Liver (tissue), 3 donors: Measurements from ENCODE around the gene SLC6A17.

ENCODE experiments used
- EGR1 ChIP-seq, 2 donors: IDR thresholded peaks; 2 replicates each; pipeline ENCODE4 v1.6.1; 2016 to 2018; ENCODE audit warnings: antibody characterized with exemption in 2 of 2, low read depth in 2 of 2
- GABPA ChIP-seq, 2 donors: IDR thresholded peaks in 1 of 2; conservative IDR thresholded peaks in 1 of 2; 2 replicates each; pipeline ENCODE4 v1.6.1; 2016; ENCODE audit warnings: antibody characterized with exemption in 2 of 2, mild to moderate bottlenecking in 1 of 2, moderate library complexity in 1 of 2
- JUND ChIP-seq, 2 donors: IDR thresholded peaks; 2 replicates each; pipeline ENCODE4 v1.6.1; 2016; ENCODE audit warnings: antibody characterized with exemption in 2 of 2
- NR2F2 ChIP-seq: IDR thresholded peaks from 2 replicates; pipeline ENCODE4 v1.6.1; 2016; ENCODE audit warnings: antibody characterized with exemption
- SP1 ChIP-seq: IDR thresholded peaks from 2 replicates; pipeline ENCODE4 v1.6.1; 2018; ENCODE audit warnings: antibody characterized with exemption, mild to moderate bottlenecking
- TAF1 ChIP-seq: conservative IDR thresholded peaks from 2 replicates; pipeline ENCODE4 v1.6.1; 2016; ENCODE audit warnings: antibody characterized with exemption, mild to moderate bottlenecking
- YY1 ChIP-seq: IDR thresholded peaks from 2 replicates; pipeline ENCODE4 v1.6.1; 2016; ENCODE audit warnings: antibody characterized with exemption, mild to moderate bottlenecking
- TF ChIP-seq, protein P1 (sequence below): fragments of 150-350 bp; IDR thresholded peaks from 2 replicates; pipeline ENCODE4 v1.5.1; 2017; ENCODE audit warnings: improper control_type of control experiment, low read depth, low read length; ENCODE audit not compliant: missing input control
- TF ChIP-seq, protein P2 (sequence below): IDR thresholded peaks from 2 replicates; pipeline ENCODE4 v1.6.1; 2016; ENCODE audit warnings: antibody characterized with exemption, mild to moderate bottlenecking
- TF ChIP-seq, protein P3 (sequence below): IDR thresholded peaks from 2 replicates; pipeline ENCODE4 v1.6.1; 2016; ENCODE audit warnings: antibody characterized with exemption
- donor health status: healthy.
- donor health status: healthy.

DNA sequence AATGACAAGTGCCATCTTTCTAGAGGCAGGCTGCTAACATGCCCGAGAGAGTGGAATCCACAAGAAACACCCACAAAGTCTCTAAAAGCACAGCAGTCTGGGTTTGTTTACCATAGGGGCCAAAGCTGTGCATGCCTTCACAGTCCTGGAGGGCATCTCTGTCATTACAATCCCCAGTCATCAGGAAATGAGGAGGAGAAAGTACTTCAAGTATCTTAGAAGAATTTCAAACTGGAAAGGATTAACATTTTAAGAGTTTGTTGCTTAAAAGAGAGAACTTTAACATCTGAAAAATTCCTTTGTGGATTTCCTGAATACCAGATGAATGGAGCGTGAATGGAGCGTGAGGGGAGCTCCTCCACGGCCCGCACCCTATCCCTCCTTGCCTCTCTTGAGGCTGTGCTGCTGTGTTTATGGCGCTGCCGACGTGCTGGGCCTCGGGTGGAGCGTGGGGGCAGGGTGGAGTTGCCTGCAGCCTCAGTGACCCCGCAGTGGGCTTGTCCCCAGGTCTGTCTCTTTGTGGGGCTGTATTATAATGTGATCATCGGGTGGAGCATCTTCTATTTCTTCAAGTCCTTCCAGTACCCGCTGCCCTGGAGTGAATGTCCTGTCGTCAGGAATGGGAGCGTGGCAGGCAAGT is 23.3 kb downstream of the SLC6A17 start:
- TF ChIP-seq SP1, result no peak
- TF ChIP-seq, protein P1, sequence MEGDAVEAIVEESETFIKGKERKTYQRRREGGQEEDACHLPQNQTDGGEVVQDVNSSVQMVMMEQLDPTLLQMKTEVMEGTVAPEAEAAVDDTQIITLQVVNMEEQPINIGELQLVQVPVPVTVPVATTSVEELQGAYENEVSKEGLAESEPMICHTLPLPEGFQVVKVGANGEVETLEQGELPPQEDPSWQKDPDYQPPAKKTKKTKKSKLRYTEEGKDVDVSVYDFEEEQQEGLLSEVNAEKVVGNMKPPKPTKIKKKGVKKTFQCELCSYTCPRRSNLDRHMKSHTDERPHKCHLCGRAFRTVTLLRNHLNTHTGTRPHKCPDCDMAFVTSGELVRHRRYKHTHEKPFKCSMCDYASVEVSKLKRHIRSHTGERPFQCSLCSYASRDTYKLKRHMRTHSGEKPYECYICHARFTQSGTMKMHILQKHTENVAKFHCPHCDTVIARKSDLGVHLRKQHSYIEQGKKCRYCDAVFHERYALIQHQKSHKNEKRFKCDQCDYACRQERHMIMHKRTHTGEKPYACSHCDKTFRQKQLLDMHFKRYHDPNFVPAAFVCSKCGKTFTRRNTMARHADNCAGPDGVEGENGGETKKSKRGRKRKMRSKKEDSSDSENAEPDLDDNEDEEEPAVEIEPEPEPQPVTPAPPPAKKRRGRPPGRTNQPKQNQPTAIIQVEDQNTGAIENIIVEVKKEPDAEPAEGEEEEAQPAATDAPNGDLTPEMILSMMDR, result no peak
- TF ChIP-seq YY1, result no peak
- TF ChIP-seq TAF1, result no peak
- TF ChIP-seq EGR1 (IDR thresholded peaks at IDR 0.05; ENCODE audit: low read depth in 2 of 2), result no peak
- no peak for TF ChIP-seq GABPA (IDR thresholded peaks at IDR 0.05 in 1 of 2, conservative IDR thresholded peaks at IDR 0.05 in 1 of 2)
- TF ChIP-seq, protein P2, sequence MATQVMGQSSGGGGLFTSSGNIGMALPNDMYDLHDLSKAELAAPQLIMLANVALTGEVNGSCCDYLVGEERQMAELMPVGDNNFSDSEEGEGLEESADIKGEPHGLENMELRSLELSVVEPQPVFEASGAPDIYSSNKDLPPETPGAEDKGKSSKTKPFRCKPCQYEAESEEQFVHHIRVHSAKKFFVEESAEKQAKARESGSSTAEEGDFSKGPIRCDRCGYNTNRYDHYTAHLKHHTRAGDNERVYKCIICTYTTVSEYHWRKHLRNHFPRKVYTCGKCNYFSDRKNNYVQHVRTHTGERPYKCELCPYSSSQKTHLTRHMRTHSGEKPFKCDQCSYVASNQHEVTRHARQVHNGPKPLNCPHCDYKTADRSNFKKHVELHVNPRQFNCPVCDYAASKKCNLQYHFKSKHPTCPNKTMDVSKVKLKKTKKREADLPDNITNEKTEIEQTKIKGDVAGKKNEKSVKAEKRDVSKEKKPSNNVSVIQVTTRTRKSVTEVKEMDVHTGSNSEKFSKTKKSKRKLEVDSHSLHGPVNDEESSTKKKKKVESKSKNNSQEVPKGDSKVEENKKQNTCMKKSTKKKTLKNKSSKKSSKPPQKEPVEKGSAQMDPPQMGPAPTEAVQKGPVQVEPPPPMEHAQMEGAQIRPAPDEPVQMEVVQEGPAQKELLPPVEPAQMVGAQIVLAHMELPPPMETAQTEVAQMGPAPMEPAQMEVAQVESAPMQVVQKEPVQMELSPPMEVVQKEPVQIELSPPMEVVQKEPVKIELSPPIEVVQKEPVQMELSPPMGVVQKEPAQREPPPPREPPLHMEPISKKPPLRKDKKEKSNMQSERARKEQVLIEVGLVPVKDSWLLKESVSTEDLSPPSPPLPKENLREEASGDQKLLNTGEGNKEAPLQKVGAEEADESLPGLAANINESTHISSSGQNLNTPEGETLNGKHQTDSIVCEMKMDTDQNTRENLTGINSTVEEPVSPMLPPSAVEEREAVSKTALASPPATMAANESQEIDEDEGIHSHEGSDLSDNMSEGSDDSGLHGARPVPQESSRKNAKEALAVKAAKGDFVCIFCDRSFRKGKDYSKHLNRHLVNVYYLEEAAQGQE, result no peak
- TF ChIP-seq, protein P3, sequence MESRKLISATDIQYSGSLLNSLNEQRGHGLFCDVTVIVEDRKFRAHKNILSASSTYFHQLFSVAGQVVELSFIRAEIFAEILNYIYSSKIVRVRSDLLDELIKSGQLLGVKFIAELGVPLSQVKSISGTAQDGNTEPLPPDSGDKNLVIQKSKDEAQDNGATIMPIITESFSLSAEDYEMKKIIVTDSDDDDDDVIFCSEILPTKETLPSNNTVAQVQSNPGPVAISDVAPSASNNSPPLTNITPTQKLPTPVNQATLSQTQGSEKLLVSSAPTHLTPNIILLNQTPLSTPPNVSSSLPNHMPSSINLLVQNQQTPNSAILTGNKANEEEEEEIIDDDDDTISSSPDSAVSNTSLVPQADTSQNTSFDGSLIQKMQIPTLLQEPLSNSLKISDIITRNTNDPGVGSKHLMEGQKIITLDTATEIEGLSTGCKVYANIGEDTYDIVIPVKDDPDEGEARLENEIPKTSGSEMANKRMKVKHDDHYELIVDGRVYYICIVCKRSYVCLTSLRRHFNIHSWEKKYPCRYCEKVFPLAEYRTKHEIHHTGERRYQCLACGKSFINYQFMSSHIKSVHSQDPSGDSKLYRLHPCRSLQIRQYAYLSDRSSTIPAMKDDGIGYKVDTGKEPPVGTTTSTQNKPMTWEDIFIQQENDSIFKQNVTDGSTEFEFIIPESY, result no peak
- TF ChIP-seq JUND (IDR thresholded peaks at IDR 0.05), result no peak
- no peak for TF ChIP-seq NR2F2
